Nephron (organoid): ENCODE results near the gene SORBS1.

Source experiments
- H3K27ac Mint-ChIP-seq, 3 experiments: 2 replicates each; pipeline ENCODE4 v1.8.0; 2020; ENCODE audit warnings: mixed read lengths in 3 of 3, mild to moderate bottlenecking in 2 of 3, moderate library complexity in 1 of 3
- H3K27me3 Mint-ChIP-seq: 2 replicates; pipeline ENCODE4 v1.8.0; 2021; ENCODE audit warnings: low read depth, mild to moderate bottlenecking, moderate library complexity, mixed read lengths
- H3K36me3 Mint-ChIP-seq: 2 replicates; pipeline ENCODE4 v1.8.0; 2020; ENCODE audit warnings: low read depth, mixed read lengths
- H3K4me1 Mint-ChIP-seq: 2 replicates; pipeline ENCODE4 v1.8.0; 2020; ENCODE audit warnings: mixed read lengths
- H3K4me3 Mint-ChIP-seq, 3 experiments: 2 replicates each; pipeline ENCODE4 v1.8.0; 2020; ENCODE audit warnings: mild to moderate bottlenecking in 3 of 3, mixed read lengths in 3 of 3, moderate library complexity in 2 of 3
- H3K9me3 Mint-ChIP-seq: 2 replicates; pipeline ENCODE4 v1.8.0; 2020; ENCODE audit warnings: mixed read lengths
- CTCF ChIP-seq, 3 experiments: fragments of 200-600 bp; sonication (generic); IDR thresholded peaks; one replicate each; pipeline ENCODE4 v1.5.0; 2021; ENCODE audit warnings: antibody characterized with exemption in 3 of 3; ENCODE audit not compliant: unreplicated experiment in 3 of 3

SORBS1 gene

GRCh38 chr10:95561177-95561863 is at the start of gene SORBS1:
SORBS1 (minus strand) TSS chr10:95561371; CDS start chr10:95441135, 120,236 bp downstream.
- H3K27ac Mint-ChIP-seq: peak within 1 kb of the TSS; percentile 31 to 88 (median 74)
- no peaks in the 10 kb centered on the region for H3K9me3 Mint-ChIP-seq
- peaks cover 62% of the 10 kb centered on the region for H3K4me1 Mint-ChIP-seq
- peak within 1 kb of the TSS; percentile 97 to 99 (median 98) for H3K4me3 Mint-ChIP-seq
- peaks cover 19% of the 10 kb centered on the region for H3K27me3 Mint-ChIP-seq
- no peak for TF ChIP-seq CTCF (IDR thresholded peaks at IDR 0.05; ENCODE audit: unreplicated experiment in 3 of 3)
- no peaks in the 10 kb centered on the region for H3K36me3 Mint-ChIP-seq

- peaks cover under 1% of the 10 kb centered on the region for H3K4me1 Mint-ChIP-seq
- H3K27me3 Mint-ChIP-seq: no peaks in the 10 kb centered on the region
- no peaks in the 10 kb centered on the region for H3K9me3 Mint-ChIP-seq
- H3K27ac Mint-ChIP-seq: no peak overlapping the region
- no peak overlapping the region for H3K4me3 Mint-ChIP-seq
- no peak for TF ChIP-seq CTCF (IDR thresholded peaks at IDR 0.05; ENCODE audit: unreplicated experiment in 3 of 3)
- peaks cover 83% of the 10 kb centered on the region for H3K36me3 Mint-ChIP-seq
Observed at GRCh38 chr10:95610727-95611126, 49.6 kb upstream of the SORBS1 start.

GRCh38 chr10:95606922-95607321 is 45.8 kb upstream of the SORBS1 start:
- no peaks in the 10 kb centered on the region for H3K9me3 Mint-ChIP-seq
- H3K27me3 Mint-ChIP-seq: no peaks in the 10 kb centered on the region
- peaks cover 52% of the 10 kb centered on the region for H3K36me3 Mint-ChIP-seq
- H3K4me3 Mint-ChIP-seq: no peak overlapping the region
- peaks cover 21% of the 10 kb centered on the region for H3K4me1 Mint-ChIP-seq
- H3K27ac Mint-ChIP-seq: no peak overlapping the region
- no peak for TF ChIP-seq CTCF (IDR thresholded peaks at IDR 0.05; ENCODE audit: unreplicated experiment in 3 of 3)

- no peaks in the 10 kb centered on the region for H3K9me3 Mint-ChIP-seq
- H3K27me3 Mint-ChIP-seq: no peaks in the 10 kb centered on the region
- TF ChIP-seq CTCF (IDR thresholded peaks at IDR 0.05; ENCODE audit: unreplicated experiment in 3 of 3): no peak
- H3K27ac Mint-ChIP-seq: peak overlapping the region in 2 of 3 experiments; percentile 45 to 54
- H3K4me1 Mint-ChIP-seq: peaks cover 33% of the 10 kb centered on the region
- no peak overlapping the region for H3K4me3 Mint-ChIP-seq
- peaks cover 39% of the 10 kb centered on the region for H3K36me3 Mint-ChIP-seq
Observed at GRCh38 chr10:95605163-95605562, 44.0 kb upstream of the SORBS1 start.

GRCh38 chr10:95604630-95605029 is 43.5 kb upstream of the SORBS1 start:
- Mint-ChIP-seq H3K27ac (no peak overlapping the region), H3K27me3 (no peaks in the 10 kb centered on the region), H3K9me3 (no peaks in the 10 kb centered on the region), H3K4me3 (no peak overlapping the region), H3K36me3 (peaks cover 34% of the 10 kb centered on the region), H3K4me1 (peaks cover 38% of the 10 kb centered on the region)
- TF ChIP-seq CTCF (IDR thresholded peaks at IDR 0.05; ENCODE audit: unreplicated experiment in 3 of 3): no peak

- TF ChIP-seq CTCF (IDR thresholded peaks at IDR 0.05; ENCODE audit: unreplicated experiment in 3 of 3): no peak
- Mint-ChIP-seq H3K27me3 (no peaks in the 10 kb centered on the region), H3K4me3 (no peak overlapping the region), H3K27ac (no peak overlapping the region), H3K36me3 (peaks cover 14% of the 10 kb centered on the region), H3K9me3 (no peaks in the 10 kb centered on the region), H3K4me1 (peaks cover 38% of the 10 kb centered on the region)
Observed at GRCh38 chr10:95602382-95602781, 41.2 kb upstream of the SORBS1 start.
